ENCODE measurements around the gene THBS4.
A peak's percentile ranks its signal among the peaks of the same experiment; 100 is the strongest.

THBS4 gene

GRCh38 chr5:80076131-80077050, 41.2 kb downstream of the THBS4 start:
- DNase-seq (ENCODE audit: extremely low read depth, low read depth): no peak
- no peak for TF ChIP-seq CTCF (IDR thresholded peaks at IDR 0.05; ENCODE audit: low read depth, low read length)

- no peak for DNase-seq (ENCODE audit: extremely low read depth, low read depth)
- TF ChIP-seq CTCF (IDR thresholded peaks at IDR 0.05; ENCODE audit: low read depth, low read length): no peak
Measured at GRCh38 chr5:80077051-80077714, 42.0 kb downstream of the THBS4 start.

DNA sequence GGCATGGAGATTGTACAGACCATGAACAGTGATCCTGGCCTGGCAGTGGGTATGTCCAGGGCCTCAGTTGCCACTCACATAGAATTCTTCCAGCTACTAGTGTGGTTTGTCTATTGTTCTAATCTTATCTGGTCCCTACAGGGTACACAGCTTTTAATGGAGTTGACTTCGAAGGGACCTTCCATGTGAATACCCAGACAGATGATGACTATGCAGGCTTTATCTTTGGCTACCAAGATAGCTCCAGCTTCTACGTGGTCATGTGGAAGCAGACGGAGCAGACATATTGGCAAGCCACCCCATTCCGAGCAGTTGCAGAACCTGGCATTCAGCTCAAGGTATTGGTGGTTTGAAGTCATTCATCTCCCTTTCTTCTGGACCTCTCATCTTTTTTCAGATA, 43.8 kb downstream of the THBS4 start:
- TF ChIP-seq CTCF (IDR thresholded peaks at IDR 0.05; ENCODE audit: low read depth, low read length): no peak
- no peak for DNase-seq (ENCODE audit: extremely low read depth, low read depth)

DNA sequence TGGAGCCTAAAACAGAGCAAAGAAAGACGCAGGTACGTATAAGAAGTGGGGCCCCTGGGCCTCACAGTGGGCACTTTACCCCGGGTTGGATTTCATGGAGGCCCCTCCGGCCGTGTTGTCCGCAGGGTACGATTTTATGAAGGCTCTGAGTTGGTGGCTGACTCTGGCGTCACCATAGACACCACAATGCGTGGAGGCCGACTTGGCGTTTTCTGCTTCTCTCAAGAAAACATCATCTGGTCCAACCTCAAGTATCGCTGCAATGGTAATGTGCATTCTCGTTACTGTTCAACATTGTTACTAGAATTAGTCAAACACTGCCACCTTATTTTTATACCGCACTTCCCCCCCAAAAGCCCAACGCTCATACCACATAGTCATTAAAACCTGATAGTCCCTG, 47.1 kb downstream of the THBS4 start:
- no peak for TF ChIP-seq CTCF (IDR thresholded peaks at IDR 0.05; ENCODE audit: low read depth, low read length)
- no peak for DNase-seq (ENCODE audit: extremely low read depth, low read depth)

GRCh38 chr5:80082731-80083100, 47.6 kb downstream of the THBS4 start:
- peak; percentile 89 for TF ChIP-seq CTCF (IDR thresholded peaks at IDR 0.05; ENCODE audit: low read depth, low read length)
- peak; percentile 68 for DNase-seq (ENCODE audit: extremely low read depth, low read depth)

DNA sequence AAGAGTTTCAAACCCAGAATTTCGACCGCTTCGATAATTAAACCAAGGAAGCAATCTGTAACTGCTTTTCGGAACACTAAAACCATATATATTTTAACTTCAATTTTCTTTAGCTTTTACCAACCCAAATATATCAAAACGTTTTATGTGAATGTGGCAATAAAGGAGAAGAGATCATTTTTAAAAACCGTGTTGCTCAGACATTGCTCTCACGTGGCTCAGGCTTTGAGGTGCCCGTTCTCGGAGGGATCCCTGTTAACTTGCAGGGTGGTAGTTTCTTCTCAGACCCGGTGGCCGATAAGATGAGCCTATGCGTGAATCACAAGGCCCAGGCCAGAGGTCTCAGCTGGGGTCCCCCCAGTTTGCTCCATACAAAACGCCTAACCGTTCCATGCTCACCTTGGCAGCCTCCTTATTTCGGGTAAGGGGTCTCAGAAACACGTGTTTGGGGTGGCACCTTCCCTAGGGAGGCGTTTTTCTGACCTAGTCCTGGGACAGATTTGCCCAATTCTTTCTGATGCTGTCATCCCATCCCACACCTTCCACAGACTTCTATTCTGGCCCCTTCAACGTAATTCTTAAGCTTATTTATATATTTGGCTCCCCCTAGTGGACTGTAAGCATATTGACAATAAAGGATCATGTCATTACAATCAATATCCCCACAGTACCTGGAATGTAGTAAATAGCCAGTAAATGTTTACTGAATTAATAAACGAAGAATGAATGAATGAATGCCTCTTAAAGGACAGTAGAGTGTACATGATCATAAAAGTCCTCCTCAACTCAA, 48.1 kb downstream of the THBS4 start:
- peak; percentile 56 for DNase-seq (ENCODE audit: extremely low read depth, low read depth)
- peak; percentile 61 for TF ChIP-seq CTCF (IDR thresholded peaks at IDR 0.05; ENCODE audit: low read depth, low read length)

DNA sequence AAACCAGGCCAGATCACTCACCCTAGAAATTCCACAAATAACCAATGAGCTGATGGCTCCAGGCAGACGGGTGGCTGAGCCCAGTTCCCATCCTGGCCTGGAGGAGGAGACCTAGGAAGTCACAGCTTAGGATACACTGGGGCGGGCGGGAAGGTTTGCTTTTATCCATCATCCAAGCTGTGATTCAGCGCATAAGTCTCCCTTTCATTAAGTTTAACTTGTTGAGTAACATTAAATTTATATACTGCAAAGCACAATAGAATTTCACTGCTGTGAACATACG, 55.7 kb downstream of the THBS4 start:
- no peak for TF ChIP-seq CTCF (IDR thresholded peaks at IDR 0.05; ENCODE audit: low read depth, low read length)
- DNase-seq (ENCODE audit: extremely low read depth, low read depth): no peak

All from AG09319 (cell line).